ENCODE data around the gene ARID1B.
A peak's percentile ranks its signal among the peaks of the same experiment; 100 is the strongest.

The ARID1B gene

DNA sequence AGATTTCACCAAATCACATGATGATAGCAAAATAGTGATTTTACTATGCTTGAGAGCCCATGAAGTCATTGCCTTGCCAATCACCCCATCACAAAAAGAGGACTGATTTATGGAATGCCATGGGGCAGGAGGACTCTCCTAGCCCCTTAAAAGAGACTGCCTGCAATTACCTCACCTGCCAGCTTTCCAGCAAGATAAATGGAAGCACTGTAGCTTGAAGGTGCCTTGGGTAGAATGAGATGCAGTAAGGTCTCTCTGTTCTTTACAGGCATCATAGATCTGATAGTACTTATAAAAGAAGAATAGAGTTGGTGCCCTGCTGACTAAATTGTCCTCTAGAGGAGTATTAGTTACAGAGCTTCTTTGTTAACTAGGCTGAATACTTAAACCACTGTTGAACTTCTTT, 303.8 kb downstream of the ARID1B start:
- DNase-seq (ENCODE audit: low spot score), result no peak

DNA sequence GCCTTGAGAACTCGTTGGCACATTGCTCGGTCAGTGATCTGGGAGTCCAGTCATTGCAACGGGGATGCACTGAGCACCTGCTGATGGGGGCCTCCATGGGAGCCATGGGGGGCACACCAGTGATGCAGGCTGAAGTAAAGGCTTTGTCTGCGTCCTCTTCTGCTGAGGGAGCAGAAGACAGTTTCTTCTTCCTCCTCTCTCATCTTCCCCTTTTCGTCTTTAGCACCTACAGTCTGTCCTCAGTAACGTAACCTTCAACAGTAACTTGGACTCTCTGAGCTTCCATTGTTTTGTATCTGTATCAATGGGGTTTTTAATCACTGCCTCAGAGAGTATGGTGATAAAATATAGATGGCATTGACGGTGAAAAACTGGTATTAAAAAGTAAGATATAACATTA, 306.2 kb downstream of the ARID1B start:
- DNase-seq (ENCODE audit: low spot score), result no peak

DNA sequence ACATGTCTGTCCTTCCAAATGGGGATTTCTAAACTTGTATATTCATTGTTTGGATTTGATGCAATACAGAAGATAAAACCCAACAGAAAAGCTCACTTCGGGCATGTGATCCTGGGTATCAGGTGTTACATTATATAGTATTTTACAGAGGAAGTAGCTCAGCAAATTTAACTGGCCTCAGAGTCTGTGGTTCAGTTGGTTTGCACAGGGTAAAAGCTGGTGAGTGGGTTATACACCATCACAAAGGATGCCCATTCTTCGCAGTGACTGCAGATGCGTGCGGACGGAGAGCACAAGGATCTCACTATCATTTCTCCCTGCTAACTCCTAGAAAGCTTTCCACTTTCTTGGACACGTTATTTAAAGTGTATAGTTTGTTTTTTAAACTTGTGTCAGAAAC, 309.5 kb downstream of the ARID1B start:
- DNase-seq (ENCODE audit: low spot score), result no peak

DNA sequence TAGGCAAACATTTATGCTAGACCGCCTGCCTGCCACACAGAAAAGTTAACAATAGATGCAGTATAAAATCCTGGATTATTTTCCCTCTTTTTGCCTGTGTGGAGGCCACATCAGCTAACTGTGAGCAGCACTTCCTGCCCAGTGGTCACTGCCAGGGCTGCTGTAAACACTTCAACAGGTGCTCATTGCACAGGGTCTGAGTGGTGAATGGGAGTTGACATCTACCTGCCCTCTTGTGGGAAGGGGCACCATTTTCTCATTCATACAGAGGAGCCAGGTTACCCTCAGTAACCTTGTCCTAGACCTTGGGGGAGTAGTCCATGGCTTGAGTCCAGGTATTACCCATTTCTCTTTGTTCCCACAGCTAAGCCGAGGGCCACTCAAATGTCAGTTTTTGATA, 310.8 kb downstream of the ARID1B start:
- DNase-seq (ENCODE audit: low spot score), result no peak

DNA sequence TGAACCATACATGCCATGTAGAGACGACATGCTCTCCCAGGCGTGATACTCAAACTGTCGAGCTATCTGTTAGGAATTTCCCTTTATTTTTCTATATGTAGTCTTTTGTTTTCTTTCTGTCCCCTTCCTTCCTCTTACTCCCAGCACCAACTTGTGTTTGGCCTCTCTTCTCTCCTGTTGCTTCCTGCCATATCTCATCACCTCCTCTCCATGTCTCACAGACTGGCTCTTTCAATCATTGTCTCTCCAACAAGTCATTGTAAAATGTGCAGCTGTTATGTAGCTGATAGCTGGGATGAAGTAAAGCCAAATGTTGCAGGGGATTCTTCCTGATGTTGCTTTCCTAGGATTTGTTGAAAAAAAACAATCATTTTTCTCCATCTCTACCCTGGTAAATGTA, 311.7 kb downstream of the ARID1B start:
- no peak for DNase-seq (ENCODE audit: low spot score)

DNA sequence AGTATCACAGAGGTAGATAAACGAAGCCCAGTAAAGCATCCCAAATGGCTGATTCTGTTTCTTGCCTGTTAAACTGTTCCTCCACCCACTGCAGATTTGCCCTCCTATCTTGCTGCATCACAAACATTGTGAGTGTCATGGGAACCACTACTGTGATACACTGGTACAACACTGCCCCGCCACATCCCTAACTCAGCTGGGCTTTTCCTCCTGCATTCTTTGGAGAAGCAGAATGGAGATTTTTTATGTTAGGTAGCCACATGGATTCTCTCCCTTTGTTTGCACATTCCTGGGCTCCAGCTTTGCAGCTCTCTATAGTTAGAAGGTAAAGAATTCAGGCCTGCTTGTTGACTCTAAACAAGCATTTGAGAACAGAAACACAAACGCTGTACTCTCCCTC, 312.1 kb downstream of the ARID1B start:
- peak; percentile 25 for DNase-seq (ENCODE audit: low spot score)

DNA sequence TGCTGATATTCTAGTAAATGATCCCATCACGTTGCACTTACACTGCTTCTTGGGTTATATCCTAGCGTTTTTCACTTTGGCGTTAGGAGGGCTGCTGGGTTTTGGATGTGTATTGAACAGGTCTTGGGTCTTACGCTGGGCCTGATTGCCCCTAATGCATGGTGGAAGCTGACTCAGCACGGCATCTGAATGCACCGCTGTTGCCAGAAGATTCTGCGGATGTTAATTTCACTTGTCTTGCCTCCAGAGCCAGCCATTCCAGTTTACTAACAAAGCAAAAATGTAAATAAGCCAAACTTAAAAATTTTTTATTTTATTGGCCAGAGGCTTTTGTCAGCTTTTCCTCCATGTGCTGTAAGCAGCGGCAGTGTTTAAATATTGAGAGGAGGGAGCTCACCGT, 312.7 kb downstream of the ARID1B start:
- peak; percentile 42 for DNase-seq (ENCODE audit: low spot score)

DNA sequence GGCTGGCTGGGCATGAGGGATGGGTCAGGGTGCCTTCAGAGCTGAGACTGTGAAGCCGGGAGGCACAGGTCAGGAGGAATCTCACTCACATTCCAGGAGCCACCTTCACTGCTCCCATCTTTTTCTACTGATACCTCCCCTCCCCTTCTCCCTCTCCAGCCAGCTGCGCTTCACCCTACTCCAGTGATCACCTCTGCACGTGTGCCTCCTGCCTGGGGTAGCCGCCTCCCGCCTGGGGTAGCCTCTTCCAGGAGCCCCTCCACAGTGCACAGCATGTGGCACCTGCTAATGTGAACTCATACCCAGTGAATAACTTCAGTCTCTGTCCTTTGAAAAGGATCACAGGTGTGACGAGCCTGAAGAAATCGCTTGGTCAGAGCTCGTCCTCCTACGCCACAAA, 313.6 kb downstream of the ARID1B start:
- no peak for DNase-seq (ENCODE audit: low spot score)

DNA sequence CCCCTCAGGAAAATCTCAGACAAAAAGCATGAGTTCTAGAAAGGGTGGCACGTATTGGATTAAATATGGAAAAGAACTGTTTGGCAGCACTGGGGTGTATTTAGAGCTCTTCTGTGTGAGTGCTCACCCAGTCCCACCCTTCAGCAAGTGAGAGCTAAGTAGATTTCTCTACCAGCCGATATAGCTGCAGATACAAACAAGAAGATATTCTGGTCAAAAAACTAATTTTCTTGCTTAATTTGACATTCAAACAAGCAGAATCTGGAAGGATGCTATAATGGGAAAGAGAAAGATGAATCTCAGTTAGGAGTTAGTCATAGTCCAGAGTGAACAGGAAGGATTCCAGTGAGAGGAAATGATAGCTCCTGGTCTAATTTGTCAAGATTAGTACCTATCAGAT, 314.1 kb downstream of the ARID1B start:
- DNase-seq (ENCODE audit: low spot score), result no peak

DNA sequence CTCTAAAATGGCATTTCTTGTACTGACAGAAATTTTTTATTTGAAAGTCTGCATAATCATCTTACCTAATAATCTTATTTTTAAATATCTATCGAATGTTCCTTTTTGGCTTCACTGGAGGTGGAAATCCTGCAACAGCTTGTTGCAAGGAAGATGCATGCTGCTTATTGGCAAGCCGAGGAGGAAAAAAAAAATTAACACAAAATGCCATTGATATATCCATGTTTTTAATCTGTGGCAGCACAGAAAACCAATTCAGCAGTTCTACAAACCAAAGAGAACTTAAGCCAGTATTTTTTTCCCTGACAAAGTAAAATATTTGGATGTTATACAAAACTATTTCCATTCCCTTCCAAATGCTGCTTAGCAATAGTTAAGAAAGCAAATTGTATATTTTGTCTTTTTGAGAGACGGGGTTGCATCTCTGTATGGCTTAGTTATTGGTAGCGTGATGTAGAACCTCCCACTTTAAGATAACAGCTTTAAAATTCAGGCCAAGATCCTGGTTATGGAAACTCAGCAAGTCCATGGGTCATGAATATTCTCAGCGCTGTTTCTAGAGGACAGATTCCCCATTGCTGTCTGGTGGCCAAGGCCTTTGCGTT, 314.8 kb downstream of the ARID1B start:
- DNase-seq (ENCODE audit: low spot score), result no peak

DNA sequence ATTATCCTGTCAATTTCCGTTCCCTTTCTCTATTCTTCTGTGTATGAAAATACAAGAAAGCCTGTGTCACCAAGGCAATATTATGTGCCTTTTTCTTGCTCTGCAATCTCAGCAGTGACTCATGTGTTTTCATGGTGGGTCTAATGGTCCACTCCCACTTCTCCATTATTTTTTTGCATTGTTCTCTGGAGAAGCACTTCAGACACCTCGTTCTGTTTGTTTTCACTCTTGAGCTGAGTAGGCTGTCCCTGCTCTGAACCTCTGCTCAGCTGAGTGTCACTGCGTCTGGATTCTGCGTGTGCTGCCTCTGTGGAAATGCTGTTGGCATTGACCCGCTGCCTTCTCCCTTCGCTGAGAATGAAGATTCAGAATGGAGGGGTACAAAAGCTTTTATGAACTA, 315.6 kb downstream of the ARID1B start:
- no peak for DNase-seq (ENCODE audit: low spot score)

DNA sequence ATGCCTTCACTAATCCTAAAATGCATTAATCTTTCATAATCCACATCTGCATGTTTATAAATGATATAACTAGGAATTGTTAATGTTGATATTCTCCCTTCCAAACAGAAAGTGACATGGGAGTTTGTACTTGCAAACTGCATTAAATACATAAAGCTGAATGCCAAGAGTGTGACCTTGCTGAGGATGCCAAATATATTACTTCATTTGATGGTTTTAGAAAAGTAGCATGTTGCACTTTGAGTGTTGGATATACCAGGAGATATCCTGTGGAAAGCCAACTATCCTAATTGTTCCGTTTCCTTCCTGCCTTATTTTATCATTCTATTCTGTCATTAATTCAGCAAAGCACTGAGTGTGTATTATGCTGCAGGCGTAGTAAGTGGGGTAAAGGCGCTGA, 316.4 kb downstream of the ARID1B start:
- DNase-seq (ENCODE audit: low spot score), result no peak

DNA sequence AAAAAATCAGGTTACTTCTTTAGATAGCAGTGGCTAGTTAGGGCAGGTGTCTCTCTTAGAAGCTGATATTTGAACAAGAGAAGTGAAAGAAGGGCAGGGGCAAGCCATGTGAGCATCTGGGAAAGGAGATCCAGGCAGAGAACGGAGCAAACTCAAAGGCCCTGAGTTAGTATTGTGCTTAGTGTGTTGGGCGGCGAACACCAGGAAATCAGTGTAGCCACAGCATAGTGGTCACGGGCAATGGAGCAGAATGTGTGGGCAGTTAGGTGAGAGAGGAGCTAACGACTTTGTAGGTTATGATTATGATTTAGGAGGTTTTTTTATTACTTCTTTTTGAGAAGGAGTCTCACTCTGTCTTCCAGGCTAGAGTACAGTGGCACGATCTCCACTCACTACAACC, 316.9 kb downstream of the ARID1B start:
- DNase-seq (ENCODE audit: low spot score), result no peak

DNA sequence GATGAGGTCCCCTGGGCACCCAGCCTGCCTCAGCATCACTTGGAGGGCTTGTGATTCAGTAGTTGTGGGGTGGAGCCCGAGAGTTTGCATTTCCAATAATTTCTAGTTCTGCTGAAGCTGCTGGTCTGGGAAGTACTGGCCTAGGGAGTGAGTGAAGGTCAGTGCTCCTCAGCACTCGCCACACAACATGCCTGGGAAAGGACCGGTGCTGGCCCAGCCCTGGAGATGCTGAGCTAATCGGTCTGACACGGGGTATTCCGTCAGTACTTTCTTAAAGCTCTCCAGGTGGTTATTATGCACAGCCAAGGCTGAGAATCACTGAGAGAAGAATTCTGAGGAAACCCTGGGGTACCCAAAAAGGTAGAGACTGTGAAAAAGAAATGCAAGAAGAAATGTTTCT, 317.9 kb downstream of the ARID1B start:
- no peak for DNase-seq (ENCODE audit: low spot score)

DNA sequence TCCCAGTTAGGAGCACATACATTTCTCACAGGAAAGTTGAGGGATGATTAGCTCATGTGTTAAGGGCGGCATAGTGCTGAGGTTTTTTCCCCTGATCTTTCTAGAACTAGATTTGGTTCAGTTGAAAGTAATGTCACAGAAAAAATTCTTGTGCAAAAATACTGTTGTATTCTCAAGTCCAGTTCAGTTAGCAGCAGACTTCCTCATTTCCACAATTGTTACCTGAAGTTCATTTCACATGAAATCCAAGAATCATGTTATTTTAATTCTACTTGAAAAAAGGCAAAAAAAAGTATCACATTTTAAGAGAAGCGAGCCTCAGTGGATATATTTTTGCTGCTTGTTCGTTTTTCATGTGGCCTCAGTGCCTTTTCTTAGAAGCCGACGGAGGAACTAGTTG, 318.4 kb downstream of the ARID1B start:
- DNase-seq (ENCODE audit: low spot score), result no peak

DNA sequence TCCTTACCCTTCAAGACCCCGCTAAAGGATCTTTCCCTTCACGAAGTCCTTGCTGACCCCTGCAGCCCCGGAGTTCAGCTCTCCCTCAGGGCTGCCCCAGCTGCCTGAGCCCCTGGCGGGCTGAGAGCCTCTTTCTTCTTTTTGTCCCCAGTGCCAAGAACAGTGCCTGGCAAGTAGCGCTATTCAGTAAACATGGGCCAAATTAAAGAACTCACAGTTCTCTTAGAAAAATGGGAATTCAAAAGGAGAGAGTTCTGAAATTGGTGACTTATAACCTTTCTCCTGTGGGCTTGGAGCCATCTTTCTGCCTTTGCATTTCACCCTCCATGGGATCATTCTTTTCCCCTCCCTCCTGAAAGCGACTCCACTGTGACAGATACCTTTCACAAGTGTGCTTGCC, 318.9 kb downstream of the ARID1B start:
- DNase-seq (ENCODE audit: low spot score), result no peak

DNA sequence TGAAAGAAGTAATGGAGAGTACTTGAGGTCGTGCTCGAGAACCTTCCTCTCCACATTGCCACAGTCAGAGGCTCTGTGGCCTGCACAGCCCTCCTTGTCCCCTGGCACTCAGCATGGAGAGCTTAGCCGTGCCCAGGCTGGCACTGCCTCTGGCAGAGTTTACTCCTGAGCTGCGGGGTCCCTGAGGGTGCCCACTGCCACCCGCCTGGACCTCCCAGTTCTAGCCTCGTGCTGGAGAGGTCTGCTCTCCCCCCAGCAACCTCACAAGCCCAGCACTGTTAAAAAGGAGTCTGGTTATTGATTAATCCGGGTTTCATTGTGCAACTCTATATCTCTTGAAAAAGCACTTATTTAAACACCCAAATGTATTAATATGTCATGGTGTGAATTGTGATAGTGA, 319.3 kb downstream of the ARID1B start:
- DNase-seq (ENCODE audit: low spot score), result no peak

DNA sequence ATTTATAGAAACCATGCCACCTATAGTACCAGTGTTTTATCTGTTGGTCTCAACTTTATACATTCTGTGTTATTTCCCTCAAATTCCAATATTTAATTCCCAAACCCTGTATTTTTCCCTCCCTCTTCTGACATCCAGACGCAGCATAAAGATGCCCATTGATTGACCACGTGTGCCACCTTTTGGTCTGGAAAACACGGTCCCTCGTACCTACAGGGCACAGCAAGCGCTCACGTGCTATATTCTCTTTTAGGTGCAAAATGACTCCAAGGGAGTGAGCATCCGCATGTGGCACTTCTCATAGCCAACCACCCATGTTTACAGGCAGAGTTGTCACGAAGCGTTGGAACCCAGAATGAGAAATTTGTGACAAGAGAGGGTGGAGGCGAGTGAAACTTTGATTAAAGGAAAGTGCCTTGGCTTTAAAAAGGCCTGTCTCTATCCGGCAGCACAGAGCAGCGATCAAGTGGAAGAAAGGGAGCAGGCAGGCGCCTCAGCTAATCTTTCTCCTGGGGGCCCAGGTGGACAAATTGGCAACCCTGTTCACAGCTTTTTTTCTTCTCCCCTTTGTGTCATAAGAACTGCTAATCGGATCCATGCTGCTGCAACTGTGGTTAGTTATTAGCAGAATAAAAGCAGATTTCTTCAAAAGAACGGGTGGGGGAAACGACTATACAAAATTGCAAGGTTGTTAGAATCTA, 320.2 kb downstream of the ARID1B start:
- no peak for DNase-seq (ENCODE audit: low spot score)

DNA sequence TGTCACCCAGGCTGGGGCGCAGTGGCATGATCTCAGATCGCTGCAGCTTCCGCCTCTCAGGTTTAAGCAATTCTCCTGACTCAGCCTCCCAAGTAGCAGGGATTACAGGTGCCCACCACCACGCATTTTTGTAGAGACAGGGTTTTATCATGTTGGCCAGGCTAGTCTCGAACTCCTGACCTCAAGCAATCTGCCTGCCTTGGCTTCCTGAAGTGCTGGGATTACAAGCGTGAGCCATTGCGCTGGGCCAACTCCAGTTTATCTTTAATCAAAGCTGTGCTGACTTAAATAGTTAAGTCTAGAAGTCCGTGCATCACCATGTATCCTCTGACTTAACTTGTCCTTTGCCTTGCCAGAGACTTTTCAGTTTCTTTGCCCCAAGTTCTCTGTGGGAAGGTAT, 321.8 kb downstream of the ARID1B start:
- no peak for DNase-seq (ENCODE audit: low spot score)

DNA sequence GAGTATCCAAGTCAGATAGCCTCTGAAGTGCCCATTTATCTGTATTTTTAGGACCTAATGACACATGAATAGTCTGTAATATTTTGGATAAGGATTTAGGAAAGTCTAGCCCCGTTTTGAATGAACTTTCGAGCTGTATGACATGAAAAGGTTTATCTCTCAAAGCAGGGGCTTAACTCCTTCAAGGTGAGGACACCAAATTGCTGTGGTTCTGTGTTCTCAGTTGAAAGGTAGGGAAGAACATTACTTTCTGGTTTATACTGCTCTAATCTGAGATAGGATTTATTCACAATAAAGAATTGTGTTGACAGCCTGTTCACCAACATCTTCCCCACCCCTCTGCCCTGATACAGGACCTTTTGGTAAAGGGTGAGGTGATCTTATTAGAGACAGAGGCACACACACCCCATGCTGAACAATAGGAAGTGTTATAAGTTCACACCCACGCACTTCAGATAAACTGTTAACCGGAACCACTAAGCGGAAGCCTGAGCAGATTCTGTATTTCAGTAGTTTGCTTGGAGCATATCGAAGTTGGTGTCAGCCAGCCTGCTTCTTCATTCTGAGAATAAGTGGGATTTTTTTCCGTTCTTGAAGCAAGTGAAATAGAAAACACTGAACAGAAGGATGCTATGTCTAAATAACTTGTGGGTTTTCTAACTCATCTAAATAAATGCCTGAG, 322.9 kb downstream of the ARID1B start:
- no peak for DNase-seq (ENCODE audit: low spot score)

DNA sequence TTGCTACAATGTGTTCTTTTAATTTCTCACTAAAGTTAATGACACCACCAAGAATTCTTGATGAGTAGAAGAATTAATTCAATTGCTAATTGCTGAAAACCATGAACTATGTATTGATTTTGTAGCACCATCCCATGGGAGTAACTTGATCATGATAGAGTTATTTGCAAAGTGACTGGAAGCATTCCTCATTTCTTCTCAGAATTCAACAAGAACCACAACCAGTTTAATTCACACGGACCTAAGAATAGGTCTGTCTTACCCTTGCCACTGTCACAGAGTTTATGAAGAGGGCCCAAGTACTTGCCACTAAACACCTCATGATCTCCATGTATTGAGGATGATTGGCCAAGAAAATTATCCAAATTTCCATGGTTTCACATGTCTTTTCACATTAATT, 324.0 kb downstream of the ARID1B start:
- DNase-seq (ENCODE audit: low spot score), result no peak

DNA sequence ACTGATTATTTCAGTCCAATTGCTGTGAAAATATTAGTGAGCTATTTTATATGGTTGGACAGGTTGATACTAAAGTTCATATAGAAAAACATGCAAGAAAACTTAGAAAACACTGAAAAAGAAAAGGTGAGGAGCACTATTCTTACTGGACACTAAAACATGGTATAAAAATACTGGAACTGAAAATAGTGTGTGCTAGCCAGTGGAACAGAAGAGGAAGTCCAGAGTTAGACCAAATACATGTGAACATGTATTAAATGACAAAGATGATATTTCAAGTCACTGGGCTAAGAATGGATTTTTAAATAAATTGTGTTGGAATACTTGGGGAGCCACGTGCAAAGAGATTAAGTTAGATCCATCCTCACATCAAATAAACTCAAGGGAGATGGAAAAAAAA, 327.6 kb downstream of the ARID1B start:
- no peak for DNase-seq (ENCODE audit: low spot score)

DNA sequence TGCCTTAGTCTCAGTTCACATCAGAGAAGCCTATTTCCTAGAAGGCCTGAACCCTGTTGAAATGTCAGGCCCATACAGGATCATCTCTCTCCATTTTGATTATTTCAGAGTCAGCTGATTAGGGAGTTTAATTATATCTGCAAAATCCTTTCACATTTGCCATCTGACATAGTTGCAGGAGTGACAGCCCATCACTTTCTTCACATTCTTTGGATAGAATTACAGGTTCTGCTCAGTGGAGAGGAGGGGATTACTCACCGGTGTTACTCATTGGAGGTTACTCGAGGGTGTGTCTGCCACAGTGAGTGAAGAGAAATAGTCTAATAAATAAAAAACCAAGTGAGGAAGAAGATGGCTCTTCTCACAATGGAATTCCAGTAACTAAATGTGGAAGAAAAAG, 329.3 kb downstream of the ARID1B start:
- peak; percentile 42 for DNase-seq (ENCODE audit: low spot score)

DNA sequence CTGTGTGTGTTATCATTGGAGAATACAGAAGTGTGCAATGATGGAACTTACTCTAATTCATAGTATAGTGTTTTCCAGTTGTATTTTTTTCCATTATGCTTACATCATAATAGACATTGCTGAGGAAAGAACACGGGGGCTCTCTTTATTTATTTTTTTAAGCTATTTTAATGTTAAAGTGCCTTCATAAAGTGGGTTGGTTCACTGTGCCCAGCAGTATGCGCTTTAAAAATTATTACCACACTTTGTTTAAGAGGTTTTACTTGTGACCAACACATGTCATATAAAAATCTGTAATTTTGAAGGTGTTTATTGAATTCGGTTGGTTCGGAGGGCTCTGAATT, 330.4 kb downstream of the ARID1B start:
- no peak for DNase-seq (ENCODE audit: low spot score)
